ENCODE data around the gene YBX1.
A peak's percentile ranks its signal among the peaks of the same experiment; 100 is the strongest.
"Not testable (repeated sequence)": the region's sequence is repeated elsewhere in the genome, so short reads cannot be mapped to it uniquely, and the experiment has no call there.

Gene YBX1

GRCh38 chr1:42690477-42691156 lies 8.4 kb downstream of the YBX1 start:
- DNase-seq (ENCODE audit: low read depth): no peak

DNA sequence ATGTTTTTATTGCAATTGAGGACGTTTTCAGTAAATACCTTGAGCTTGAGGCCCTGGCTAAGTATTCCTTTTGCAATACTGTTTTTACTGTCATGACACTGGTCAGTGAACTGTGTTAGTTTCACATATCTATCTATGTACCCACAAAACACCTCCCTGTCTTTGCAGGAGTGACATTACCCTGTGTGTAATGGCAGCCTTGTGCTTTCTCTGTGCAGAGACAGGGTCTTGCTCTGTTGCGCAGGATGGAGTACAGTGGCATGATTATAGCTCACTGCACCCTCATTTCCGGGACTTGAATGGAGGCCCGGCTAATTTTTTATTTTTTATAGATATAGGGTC lies 8.9 kb downstream of the YBX1 start:
- DNase-seq (ENCODE audit: low read depth): no peak

- no peak for DNase-seq (ENCODE audit: low read depth)
These were observed 10.2 kb downstream of the YBX1 start for GRCh38 chr1:42692461-42692860.

DNA sequence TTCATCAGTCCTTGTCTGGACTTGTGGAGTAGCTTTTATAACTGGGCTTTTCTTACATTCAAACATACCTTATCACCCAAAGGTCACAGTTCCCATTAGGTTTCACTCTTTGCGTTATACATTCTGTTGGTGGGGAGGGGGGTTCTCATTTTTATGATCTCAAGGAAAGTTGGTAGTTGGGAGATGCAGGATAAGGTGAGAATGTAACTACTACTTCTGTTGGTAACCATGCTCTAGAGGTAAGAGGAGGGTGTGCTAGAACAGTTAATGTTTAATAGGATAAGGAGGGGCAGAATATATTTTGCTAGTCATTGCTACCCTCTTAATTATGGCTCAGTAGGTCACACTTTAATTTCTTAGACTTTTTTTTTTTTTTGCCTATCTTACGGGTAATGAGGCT lies 10.7 kb downstream of the YBX1 start:
- no peak for DNase-seq (ENCODE audit: low read depth)

GRCh38 chr1:42698081-42698813 lies 16.0 kb downstream of the YBX1 start:
- DNase-seq (ENCODE audit: low read depth): no peak

DNA sequence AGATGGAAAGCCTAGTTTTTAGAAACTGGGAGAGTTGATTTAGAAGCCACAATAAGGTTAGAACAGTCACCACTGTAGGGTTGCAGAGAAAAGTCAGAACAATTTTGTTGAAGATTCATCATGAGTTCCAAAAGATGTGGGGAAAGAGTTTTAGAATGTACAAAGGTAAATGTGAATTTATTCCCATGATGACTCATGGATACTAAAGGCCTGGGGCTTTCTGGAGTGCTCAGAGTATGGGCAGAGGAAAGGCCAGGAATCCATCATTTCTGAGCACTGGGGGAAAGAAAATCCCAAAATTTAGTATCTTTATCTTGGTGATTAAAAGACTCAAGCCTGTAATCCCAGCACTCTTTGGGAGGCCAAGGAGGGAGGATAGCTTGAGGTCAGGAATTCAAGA lies 17.8 kb downstream of the YBX1 start:
- no peak for DNase-seq (ENCODE audit: low read depth)

GRCh38 chr1:42703888-42704464 lies 21.8 kb downstream of the YBX1 start:
- no peak for DNase-seq (ENCODE audit: low read depth)

DNA sequence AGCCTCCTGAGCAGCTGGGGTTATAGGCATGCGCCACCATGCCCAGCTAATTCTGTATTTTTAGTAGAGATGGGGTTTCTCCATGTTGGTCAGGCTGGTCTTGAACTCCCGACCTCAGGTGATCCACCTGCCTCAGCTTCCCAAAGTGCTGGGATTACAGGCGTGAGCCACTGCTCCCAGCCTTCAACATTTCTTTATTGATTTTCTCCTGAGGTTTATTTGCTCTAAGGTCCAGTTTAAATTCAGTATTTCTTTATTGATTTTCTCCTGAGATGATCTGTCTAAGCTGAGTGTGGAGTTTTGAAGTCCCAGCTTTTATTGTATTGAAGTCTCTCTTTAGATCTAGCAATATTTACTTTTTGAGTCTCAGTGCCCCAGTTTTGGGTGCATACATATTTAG lies 30.6 kb downstream of the YBX1 start:
- not testable (repeated sequence) for DNase-seq (ENCODE audit: low read depth)

GRCh38 chr1:42713293-42713692 lies 31.1 kb downstream of the YBX1 start:
- no peak for DNase-seq (ENCODE audit: low read depth)

DNA sequence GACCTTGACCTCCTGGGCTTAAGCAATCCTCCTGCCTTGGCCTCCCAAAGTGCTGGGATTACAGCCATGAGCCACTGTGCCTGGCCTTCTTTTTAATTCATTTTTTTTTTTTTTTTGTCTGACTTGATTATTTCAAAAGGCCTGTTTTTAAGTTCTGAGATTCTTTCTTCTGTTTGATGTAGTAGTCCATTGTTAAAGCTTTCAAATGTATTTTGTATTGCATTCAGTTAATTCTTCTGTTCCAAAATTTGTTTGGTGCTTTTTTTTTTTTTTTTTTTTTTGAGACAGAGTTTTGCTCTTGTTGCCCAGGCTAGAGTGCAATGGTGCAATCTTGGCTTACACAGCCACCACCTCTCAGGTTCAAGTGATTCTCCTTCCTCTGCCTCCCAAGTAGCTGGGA lies 32.2 kb downstream of the YBX1 start:
- not testable (repeated sequence) for DNase-seq (ENCODE audit: low read depth)

- no peak for DNase-seq (ENCODE audit: low read depth)
These were observed 38.6 kb downstream of the YBX1 start for GRCh38 chr1:42720868-42721267.

- DNase-seq (ENCODE audit: low read depth): no peak
These were observed 39.7 kb downstream of the YBX1 start for GRCh38 chr1:42721926-42722325.

DNA sequence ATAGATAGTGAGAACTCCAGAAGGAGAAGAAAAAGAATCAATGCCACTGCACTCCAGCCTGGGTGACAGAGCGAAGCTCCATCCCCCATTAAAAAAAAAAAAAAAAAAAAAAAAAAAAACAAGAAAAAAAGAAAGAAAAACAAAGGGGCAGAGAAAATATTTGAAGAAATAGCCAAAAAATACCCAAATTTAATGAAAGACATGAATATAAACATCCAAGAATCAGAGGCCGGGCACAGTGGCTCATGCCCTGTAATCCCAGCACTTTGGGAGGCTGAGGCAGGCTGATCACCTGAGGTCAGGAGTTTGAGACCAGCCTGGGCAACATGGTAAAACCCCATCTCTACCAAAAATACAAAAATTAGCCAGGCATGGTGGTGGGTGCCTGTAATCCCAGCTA lies 40.2 kb downstream of the YBX1 start:
- not testable (repeated sequence) for DNase-seq (ENCODE audit: low read depth)

DNA sequence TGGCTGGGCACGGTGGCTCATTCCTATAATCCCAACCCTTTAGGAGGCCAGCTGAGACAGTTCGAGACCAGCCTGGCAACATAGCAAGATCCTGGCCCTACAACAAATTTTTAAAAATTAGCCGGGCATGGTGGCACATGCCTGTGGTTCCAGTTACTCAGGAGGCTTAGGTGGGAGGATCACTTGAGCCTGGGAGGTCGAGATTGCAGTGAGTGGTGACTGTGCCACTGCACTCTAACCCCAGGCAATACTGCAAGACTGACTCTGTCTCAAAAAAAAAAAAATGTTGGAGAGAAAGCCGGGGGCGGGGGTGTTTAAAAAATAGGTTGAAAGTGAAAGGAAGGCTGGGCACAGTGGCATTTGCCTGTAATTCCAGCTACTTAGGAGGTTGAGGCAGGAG lies 41.3 kb downstream of the YBX1 start:
- no peak for DNase-seq (ENCODE audit: low read depth)

- DNase-seq (ENCODE audit: low read depth): not testable (repeated sequence)
These were observed 43.6 kb downstream of the YBX1 start for GRCh38 chr1:42725820-42726219.

DNA sequence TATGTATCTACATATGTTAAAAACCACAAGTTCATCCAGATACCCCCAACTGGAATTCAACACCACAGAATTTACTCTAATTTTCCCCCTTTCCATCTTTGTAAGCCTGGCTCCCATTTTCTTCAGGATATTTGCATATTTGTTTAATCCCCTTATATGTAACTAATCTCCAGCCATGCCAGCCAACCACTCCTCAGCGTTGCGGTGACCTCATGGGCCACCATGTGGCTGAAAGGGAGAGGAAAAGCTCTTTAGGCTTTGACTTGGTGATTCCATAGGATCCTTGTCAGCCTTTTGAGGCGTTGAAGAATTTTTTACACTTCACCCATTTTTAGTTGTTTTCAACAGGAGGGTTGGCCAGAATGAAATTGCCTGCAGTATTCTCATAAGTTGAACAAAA lies 47.8 kb downstream of the YBX1 start:
- DNase-seq (ENCODE audit: low read depth): no peak

GRCh38 chr1:42730988-42731387 lies 48.8 kb downstream of the YBX1 start:
- peak; percentile 16 for DNase-seq (ENCODE audit: low read depth)

- no peak for DNase-seq (ENCODE audit: low read depth)
These were observed 49.4 kb downstream of the YBX1 start for GRCh38 chr1:42731585-42731984.

DNA sequence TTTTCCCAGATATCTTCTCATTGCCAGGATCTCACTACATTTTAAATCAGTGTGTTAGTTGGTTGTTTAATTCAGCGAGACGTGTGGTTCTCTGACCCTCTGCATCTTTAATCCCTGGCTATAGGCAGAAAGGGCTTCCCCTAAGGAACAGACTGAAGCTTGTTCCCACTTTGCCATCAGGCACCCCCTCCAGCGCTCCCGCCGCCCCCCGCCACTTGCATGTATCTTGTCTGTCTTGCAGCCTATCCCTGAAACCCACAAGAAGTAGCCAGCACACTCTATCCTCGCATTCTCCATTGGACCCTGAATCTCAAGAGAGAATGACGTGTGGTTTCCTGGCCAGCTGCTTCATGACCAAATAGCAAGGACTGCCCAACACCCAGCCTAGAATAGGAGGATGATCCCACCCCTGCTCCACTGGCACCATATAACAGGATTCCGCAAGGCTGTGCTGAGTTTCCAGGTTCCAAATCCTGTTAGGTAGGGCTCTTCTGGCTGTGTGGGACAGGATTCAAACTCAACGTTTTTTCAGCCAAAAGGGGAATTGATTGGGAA lies 50.0 kb downstream of the YBX1 start:
- no peak for DNase-seq (ENCODE audit: low read depth)

GRCh38 chr1:42733415-42734200 lies 51.4 kb downstream of the YBX1 start:
- no peak for DNase-seq (ENCODE audit: low read depth)

GRCh38 chr1:42734201-42735035 lies 52.2 kb downstream of the YBX1 start:
- no peak for DNase-seq (ENCODE audit: low read depth)

GRCh38 chr1:42735056-42735455 lies 52.8 kb downstream of the YBX1 start:
- DNase-seq (ENCODE audit: low read depth): no peak

Data from stimulated activated CD8-positive, alpha-beta memory T cell treated with anti-CD3 and anti-CD28 coated beads, Interleukin-7, amount 100 ng/mL, for 24 hours (primary cell).